Caco-2 (cell line): Measurements from ENCODE around the gene GLI3. TPM values are rescaled to one million over a fixed set of nuclear protein-coding genes. Genes with fewer than 3 reads are reported as not detected.

ENCODE experiments used
- BruUV-seq: library from RNA; stranded (reverse); fragments of 400-500 nt; replicated peaks from 2 replicates; lab custom pipeline; 2021; lab: Mats Ljungman, UMichigan
- CTCF ChIA-PET: fragments of 300-600 bp; sonication (Branson Sonifier 250); formaldehyde crosslinking; loops from one replicate; lab custom pipeline; 2022; ENCODE audit warnings: antibody characterized with exemption; lab: Charles Lee
- POLR2A ChIA-PET: fragments of 300-600 bp; sonication (Branson Sonifier 250); formaldehyde crosslinking; loops from one replicate; lab custom pipeline; 2022; ENCODE audit warnings: antibody characterized with exemption; lab: Charles Lee
- DNase-seq, 2 experiments: peaks; one replicate each; pipeline versions ENCODE4 v3.0.0 to v3.0.0-alpha.2; 2020 to 2022
- H3K27me3 ChIP-seq: replicated peaks from 2 replicates; pipeline ENCODE4 v1.6.0; 2011; ENCODE audit warnings: low read length; ENCODE audit not compliant: control insufficient read depth, insufficient read depth
- H3K36me3 ChIP-seq: 2 replicates; pipeline ENCODE4 v1.5.1; 2011; ENCODE audit warnings: low read length; ENCODE audit not compliant: control insufficient read depth, insufficient read depth
- H3K4me1 ChIP-seq: fragments of 250-450 bp; sonication (Bioruptor Pico); 2 replicates; pipeline ENCODE4 v1.5.1; 2020; ENCODE audit warnings: mild to moderate bottlenecking
- H3K4me3 ChIP-seq: 2 replicates; pipeline ENCODE4 v1.5.1; 2011; ENCODE audit warnings: low read depth, mild to moderate bottlenecking, control low read depth, low read length
- H3K9me3 ChIP-seq: fragments of 250-450 bp; sonication (Bioruptor Pico); 2 replicates; pipeline ENCODE4 v1.5.1; 2020; ENCODE audit warnings: mild to moderate bottlenecking, moderate library complexity
- H3K27ac Mint-ChIP-seq: one replicate; pipeline ENCODE4 v1.8.0; 2022; ENCODE audit warnings: mixed read lengths; ENCODE audit not compliant: unreplicated experiment
- H3K27me3 Mint-ChIP-seq: one replicate; pipeline ENCODE4 v1.8.0; 2022; ENCODE audit warnings: mixed read lengths; ENCODE audit not compliant: insufficient read depth, unreplicated experiment
- H3K36me3 Mint-ChIP-seq: one replicate; pipeline ENCODE4 v1.8.0; 2022; ENCODE audit warnings: mild to moderate bottlenecking, mixed read lengths; ENCODE audit not compliant: insufficient read depth, unreplicated experiment
- H3K4me1 Mint-ChIP-seq: one replicate; pipeline ENCODE4 v1.8.0; 2022; ENCODE audit warnings: low read depth, mixed read lengths; ENCODE audit not compliant: unreplicated experiment
- H3K4me3 Mint-ChIP-seq: one replicate; pipeline ENCODE4 v1.8.0; 2022; ENCODE audit warnings: mild to moderate bottlenecking, moderate library complexity, mixed read lengths; ENCODE audit not compliant: unreplicated experiment
- H3K9me3 Mint-ChIP-seq: one replicate; pipeline ENCODE4 v1.8.0; 2022; ENCODE audit warnings: mixed read lengths; ENCODE audit not compliant: unreplicated experiment
- intact Hi-C: fragments of 100-400 bp; cut with micrococcal nuclease; formaldehyde crosslinking; loops from one replicate; pipeline ENCODE4 v1.10.0; 2022; ENCODE audit not compliant: unreplicated experiment
- total RNA-seq: library from RNA; stranded (reverse); gene quantifications from 2 replicates; pipeline ENCODE4 v1.2.3, GENCODE V29; 2022
- TF ChIP-seq, protein P1 (sequence below), 2 experiments: fragments of 200-600 bp in 1 of 2; IDR thresholded peaks; 1 replicate in 1 of 2; 2 replicates in 1 of 2; pipeline versions ENCODE4 v1.5.1 to v1.8.0; 2011 to 2022; ENCODE audit warnings: antibody characterized with exemption in 1 of 2, control low read depth in 1 of 2, inconsistent platforms in 1 of 2, low read depth in 1 of 2, low read length in 1 of 2, mild to moderate bottlenecking in 1 of 2, moderate library complexity in 1 of 2; ENCODE audit not compliant: insufficient read depth in 1 of 2, severe bottlenecking in 1 of 2, unreplicated experiment in 1 of 2

GLI3 gene
- total RNA-seq, 1 experiment from 2014 or later, result 1.00 TPM

- no peak for DNase-seq
- Histone ChIP-seq H3K36me3 (no peaks in the 10 kb centered on the region), H3K9me3 (no peaks in the 10 kb centered on the region), H3K27me3 (no peaks in the 10 kb centered on the region), H3K4me1 (no peaks in the 10 kb centered on the region), H3K4me3 (no peak overlapping the region)
- no peak overlapping the region for H3K4me3 Mint-ChIP-seq
- intact Hi-C loops, result no loop called here
- BruUV-seq, result no TSS peak
- H3K4me1 Mint-ChIP-seq, result no peaks in the 10 kb centered on the region
- ChIA-PET CTCF (no interaction called here), POLR2A (no interaction called here)
- peaks cover 10% of the 10 kb centered on the region for H3K9me3 Mint-ChIP-seq
- H3K27ac Mint-ChIP-seq, result no peak overlapping the region
- TF ChIP-seq, protein P1, sequence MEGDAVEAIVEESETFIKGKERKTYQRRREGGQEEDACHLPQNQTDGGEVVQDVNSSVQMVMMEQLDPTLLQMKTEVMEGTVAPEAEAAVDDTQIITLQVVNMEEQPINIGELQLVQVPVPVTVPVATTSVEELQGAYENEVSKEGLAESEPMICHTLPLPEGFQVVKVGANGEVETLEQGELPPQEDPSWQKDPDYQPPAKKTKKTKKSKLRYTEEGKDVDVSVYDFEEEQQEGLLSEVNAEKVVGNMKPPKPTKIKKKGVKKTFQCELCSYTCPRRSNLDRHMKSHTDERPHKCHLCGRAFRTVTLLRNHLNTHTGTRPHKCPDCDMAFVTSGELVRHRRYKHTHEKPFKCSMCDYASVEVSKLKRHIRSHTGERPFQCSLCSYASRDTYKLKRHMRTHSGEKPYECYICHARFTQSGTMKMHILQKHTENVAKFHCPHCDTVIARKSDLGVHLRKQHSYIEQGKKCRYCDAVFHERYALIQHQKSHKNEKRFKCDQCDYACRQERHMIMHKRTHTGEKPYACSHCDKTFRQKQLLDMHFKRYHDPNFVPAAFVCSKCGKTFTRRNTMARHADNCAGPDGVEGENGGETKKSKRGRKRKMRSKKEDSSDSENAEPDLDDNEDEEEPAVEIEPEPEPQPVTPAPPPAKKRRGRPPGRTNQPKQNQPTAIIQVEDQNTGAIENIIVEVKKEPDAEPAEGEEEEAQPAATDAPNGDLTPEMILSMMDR (IDR thresholded peaks at IDR 0.05; ENCODE audit: insufficient read depth in 1 of 2, low read depth in 1 of 2, low read length in 1 of 2, severe bottlenecking in 1 of 2, unreplicated experiment in 1 of 2), result no peak
- peaks cover 6% of the 10 kb centered on the region for H3K27me3 Mint-ChIP-seq
- no peaks in the 10 kb centered on the region for H3K36me3 Mint-ChIP-seq
These were observed 325.2 kb downstream of the GLI3 start for GRCh38 chr7:41911792-41912191.
